ENCODE data around the gene GARIN6.

GRCh38 chr12:99598785-99599184 is 48.8 kb upstream of the GARIN6 start:
- TF ChIP-seq, protein P1, sequence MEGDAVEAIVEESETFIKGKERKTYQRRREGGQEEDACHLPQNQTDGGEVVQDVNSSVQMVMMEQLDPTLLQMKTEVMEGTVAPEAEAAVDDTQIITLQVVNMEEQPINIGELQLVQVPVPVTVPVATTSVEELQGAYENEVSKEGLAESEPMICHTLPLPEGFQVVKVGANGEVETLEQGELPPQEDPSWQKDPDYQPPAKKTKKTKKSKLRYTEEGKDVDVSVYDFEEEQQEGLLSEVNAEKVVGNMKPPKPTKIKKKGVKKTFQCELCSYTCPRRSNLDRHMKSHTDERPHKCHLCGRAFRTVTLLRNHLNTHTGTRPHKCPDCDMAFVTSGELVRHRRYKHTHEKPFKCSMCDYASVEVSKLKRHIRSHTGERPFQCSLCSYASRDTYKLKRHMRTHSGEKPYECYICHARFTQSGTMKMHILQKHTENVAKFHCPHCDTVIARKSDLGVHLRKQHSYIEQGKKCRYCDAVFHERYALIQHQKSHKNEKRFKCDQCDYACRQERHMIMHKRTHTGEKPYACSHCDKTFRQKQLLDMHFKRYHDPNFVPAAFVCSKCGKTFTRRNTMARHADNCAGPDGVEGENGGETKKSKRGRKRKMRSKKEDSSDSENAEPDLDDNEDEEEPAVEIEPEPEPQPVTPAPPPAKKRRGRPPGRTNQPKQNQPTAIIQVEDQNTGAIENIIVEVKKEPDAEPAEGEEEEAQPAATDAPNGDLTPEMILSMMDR (IDR thresholded peaks at IDR 0.05 in 2 of 3, conservative IDR thresholded peaks at IDR 0.05 in 1 of 3; ENCODE audit: borderline replicate concordance in 1 of 3, insufficient read depth in 1 of 3, low read depth in 2 of 3, low read length in 2 of 3) = 0 out of 6 replicates have a peak, but pooled peaks of 1 of the 3 experiments have one; percentile 3
- no peak for TF ChIP-seq ZFX (IDR thresholded peaks at IDR 0.05)
- TF ChIP-seq FOSL1 (IDR thresholded peaks at IDR 0.05; ENCODE audit: low read depth) = no peak
- TF ChIP-seq TCF7L2 (IDR thresholded peaks at IDR 0.05; ENCODE audit: borderline replicate concordance, extremely low read depth, insufficient read depth, insufficient read length) = no peak
- TF ChIP-seq MAX (IDR thresholded peaks at IDR 0.05) = no peak
- no peak for TF ChIP-seq YY1 (IDR thresholded peaks at IDR 0.05; ENCODE audit: extremely low read depth, insufficient replicate concordance, low read depth, low read length)

All from HCT116 (cell line).